ENCODE data around the gene DSG4. TPM values are rescaled to one million over a fixed set of nuclear protein-coding genes. Genes with fewer than 3 reads are reported as not detected.
"Not testable (repeated sequence)": the region's sequence is repeated elsewhere in the genome, so short reads cannot be mapped to it uniquely, and the experiment has no call there.

DSG4 gene, protein sequence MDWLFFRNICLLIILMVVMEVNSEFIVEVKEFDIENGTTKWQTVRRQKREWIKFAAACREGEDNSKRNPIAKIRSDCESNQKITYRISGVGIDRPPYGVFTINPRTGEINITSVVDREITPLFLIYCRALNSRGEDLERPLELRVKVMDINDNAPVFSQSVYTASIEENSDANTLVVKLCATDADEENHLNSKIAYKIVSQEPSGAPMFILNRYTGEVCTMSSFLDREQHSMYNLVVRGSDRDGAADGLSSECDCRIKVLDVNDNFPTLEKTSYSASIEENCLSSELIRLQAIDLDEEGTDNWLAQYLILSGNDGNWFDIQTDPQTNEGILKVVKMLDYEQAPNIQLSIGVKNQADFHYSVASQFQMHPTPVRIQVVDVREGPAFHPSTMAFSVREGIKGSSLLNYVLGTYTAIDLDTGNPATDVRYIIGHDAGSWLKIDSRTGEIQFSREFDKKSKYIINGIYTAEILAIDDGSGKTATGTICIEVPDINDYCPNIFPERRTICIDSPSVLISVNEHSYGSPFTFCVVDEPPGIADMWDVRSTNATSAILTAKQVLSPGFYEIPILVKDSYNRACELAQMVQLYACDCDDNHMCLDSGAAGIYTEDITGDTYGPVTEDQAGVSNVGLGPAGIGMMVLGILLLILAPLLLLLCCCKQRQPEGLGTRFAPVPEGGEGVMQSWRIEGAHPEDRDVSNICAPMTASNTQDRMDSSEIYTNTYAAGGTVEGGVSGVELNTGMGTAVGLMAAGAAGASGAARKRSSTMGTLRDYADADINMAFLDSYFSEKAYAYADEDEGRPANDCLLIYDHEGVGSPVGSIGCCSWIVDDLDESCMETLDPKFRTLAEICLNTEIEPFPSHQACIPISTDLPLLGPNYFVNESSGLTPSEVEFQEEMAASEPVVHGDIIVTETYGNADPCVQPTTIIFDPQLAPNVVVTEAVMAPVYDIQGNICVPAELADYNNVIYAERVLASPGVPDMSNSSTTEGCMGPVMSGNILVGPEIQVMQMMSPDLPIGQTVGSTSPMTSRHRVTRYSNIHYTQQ
- total RNA-seq (2014; rRNA removed; shearing (Covaris generic)) = not detected in 2 replicates

- DNase-seq (ENCODE audit: low read depth) = no peak
These were observed at the start of gene DSG4 for GRCh38 chr18:31376477-31376876. Gene DSG4 (plus strand): TSS chr18:31376777. CDS start chr18:31376912, 135 bp downstream.

GRCh38 chr18:31329787-31330438 is 46.7 kb upstream of the DSG4 start:
- DNase-seq (ENCODE audit: low read depth) = no peak

GRCh38 chr18:31343454-31343853 is 33.1 kb upstream of the DSG4 start:
- DNase-seq (ENCODE audit: low read depth) = no peak

GRCh38 chr18:31353336-31353735 is 23.2 kb upstream of the DSG4 start:
- not testable (repeated sequence) for DNase-seq (ENCODE audit: low read depth)

- no peak for DNase-seq (ENCODE audit: low read depth)
These were observed 21.6 kb upstream of the DSG4 start for GRCh38 chr18:31354990-31355389.

- DNase-seq (ENCODE audit: low read depth) = no peak
These were observed 20.6 kb upstream of the DSG4 start for GRCh38 chr18:31356025-31356424.

DNA sequence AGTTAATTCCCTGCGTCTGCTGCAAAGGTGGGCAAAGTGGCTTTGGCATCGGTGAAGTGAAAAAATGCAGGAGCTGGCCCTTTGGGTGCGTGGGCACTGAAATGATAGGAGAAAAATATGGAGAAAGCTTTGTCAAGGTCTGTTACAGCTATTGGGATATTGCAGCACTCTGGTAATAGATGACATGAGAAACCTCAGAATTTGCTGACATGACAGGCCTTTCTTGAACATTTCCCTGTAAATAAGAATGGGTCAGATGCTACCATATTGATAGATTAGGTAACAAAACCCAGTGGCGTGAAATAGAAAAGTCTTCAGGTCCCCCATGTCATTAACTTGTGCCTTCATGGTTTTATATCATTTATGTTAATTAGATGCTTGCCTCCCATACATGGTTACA is 12.4 kb upstream of the DSG4 start:
- DNase-seq (ENCODE audit: low read depth) = no peak

GRCh38 chr18:31369478-31369877 is 7.1 kb upstream of the DSG4 start:
- DNase-seq (ENCODE audit: low read depth) = no peak

- DNase-seq (ENCODE audit: low read depth) = no peak
These were observed 4.6 kb upstream of the DSG4 start for GRCh38 chr18:31371989-31372388.

DNA sequence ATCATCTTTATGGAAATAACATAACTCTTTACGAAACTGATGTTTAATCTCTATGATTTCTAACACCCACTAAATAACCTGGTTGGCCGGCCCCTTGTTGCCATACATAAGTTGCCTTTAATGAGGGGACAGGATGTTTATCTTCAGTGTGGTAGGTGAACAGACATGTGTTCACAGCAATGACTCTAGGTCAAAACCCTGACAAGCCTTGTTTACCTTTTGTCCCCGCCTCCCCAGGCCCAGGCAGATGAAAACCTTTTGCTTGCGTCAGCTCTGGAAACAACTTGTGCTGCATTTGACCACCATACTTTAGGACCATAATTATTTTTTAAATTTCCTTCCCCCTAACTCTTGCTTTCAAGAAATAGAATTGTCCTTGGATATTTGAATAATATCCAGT is 2.9 kb upstream of the DSG4 start:
- no peak for DNase-seq (ENCODE audit: low read depth)

GRCh38 chr18:31380912-31381311 is 4.3 kb downstream of the DSG4 start:
- DNase-seq (ENCODE audit: low read depth) = no peak

DNA sequence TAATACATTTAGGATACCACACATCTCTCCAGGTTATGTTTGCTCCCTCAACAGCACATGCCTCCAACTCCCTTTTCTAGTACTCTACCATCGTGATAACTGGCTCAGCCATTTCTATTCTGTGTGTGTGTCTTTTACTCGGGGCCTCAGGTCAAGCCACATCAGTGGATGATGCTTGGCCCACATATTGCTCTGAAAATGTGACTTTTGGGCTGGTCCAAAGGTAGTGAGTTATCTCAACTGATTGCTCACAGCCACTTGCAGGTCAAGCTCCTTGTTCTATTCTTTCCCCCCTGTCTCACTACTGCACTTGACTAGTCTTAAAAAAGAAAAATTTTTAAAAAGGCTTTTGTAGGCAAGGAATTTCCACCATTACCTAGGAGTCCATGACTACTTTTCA is 5.5 kb downstream of the DSG4 start:
- no peak for DNase-seq (ENCODE audit: low read depth)

- DNase-seq (ENCODE audit: low read depth) = no peak
These were observed 10.2 kb downstream of the DSG4 start for GRCh38 chr18:31386741-31387140.

GRCh38 chr18:31393286-31393685 is 16.7 kb downstream of the DSG4 start:
- DNase-seq (ENCODE audit: low read depth) = no peak

GRCh38 chr18:31396796-31397612 is 20.4 kb downstream of the DSG4 start:
- DNase-seq (ENCODE audit: low read depth) = no peak

DNA sequence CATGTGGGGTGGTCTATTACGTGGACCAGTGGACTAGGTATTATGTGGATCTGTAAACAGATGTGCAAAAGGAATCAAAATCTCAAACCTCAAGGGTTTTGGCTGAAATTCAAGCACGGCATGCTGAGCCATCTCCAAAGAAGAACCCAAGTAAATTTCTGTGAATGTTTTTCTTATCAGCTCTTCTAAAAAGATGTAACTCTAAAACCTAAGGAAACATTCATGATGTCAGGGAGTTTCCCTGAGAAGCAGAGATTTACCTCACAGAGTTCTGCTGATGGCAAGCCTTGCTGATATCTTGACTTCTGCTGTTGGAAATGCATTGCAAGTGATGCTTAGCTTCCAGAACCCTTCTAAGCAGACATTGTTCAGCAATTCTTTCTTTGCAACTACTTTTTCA is 21.6 kb downstream of the DSG4 start:
- DNase-seq (ENCODE audit: low read depth) = no peak

DNA sequence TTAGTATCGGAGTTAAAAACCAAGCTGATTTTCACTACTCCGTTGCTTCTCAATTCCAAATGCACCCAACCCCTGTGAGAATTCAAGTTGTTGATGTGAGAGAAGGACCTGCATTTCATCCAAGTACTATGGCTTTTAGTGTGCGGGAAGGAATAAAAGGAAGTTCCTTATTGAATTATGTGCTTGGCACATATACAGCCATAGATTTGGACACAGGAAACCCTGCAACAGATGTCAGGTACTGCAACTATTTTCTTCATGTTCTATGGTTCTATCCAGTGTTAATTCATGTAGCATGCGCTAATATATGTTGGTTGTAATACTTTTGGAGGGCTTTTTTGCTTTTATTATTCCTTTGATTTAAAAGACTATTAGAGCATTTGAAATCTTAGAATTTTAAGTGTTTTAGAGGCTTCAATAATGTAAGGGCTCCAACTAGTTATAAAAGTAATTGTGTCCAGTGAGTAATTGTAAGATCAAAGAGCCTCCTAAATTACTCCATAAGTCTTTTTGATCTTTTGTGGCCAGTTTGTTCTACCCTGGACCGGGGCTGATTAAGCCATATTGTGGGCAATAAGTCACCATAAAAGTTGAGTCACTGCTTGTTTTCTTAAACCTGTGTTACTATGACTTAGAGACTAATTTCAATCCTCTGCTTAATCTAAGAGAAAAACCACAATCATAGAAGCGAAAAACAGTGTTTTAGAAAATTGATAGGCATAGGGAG is 22.9 kb downstream of the DSG4 start:
- DNase-seq (ENCODE audit: low read depth) = peak; percentile 7

DNA sequence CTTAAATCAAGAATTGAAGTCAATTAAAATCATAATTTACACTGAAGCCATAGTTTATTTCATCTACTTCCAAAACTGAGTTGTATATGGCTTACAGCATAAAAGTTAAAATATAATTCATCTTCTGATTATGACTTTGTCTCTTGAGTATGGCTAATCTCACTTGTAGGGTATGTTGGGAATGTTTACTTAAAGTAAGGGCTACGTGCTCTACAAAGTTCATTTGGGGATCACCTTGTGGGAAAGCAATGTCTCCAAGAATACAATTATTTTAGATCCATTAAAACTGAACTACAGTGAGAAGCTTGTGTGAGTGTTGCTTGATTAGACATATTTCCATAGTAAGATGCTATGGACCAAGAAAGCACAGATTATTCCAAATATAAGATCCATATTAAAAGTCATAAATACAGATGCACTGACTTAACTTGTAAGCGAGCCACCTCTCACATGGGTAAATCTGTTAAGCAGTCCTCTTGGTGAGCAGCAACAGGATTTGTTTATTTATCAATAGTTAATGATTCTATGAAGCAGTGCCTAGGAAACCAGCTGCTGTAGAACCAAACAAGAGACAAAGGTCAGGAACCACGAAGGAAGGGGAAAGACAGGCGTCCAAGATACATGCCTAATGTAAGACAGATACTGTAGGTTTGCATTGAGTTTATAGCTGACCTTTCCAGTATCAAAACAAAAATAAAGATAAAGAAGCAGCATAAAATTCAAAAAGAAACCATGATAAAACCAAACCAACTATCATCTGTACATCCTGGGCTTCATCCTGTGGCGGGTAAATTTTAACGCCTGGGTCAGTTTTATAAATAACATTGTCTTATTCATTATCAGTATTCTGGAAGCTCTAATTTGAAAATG is 24.8 kb downstream of the DSG4 start:
- DNase-seq (ENCODE audit: low read depth) = no peak

- no peak for DNase-seq (ENCODE audit: low read depth)
These were observed 25.4 kb downstream of the DSG4 start for GRCh38 chr18:31402026-31402373.

DNA sequence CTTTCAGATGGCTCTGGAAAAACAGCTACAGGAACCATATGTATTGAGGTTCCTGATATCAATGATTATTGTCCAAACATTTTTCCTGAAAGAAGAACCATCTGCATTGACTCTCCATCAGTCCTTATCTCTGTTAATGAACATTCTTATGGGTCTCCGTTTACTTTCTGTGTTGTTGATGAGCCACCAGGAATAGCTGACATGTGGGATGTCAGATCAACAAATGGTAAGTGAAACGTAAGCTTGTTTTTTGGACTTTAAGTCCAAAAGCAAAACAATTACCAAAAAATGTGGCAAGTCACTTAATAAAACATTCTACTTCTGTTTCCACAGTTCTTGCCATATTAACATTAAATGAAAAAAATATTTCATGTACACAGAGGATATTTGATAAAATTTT is 26.8 kb downstream of the DSG4 start:
- DNase-seq (ENCODE audit: low read depth) = no peak

All from M059J (cell line).